Activated naive CD4-positive, alpha-beta T cell treated with anti-CD3 and anti-CD28 coated beads for 36 hours (primary cell): ENCODE results near the gene TIGD2. TPM values are rescaled to one million over a fixed set of nuclear protein-coding genes. Genes with fewer than 3 reads are reported as not detected.

Experiments used
- CTCF ChIA-PET: fragments of 350-600 bp; sonication (Branson Sonifier 250); formaldehyde crosslinking; loops from one replicate; lab custom pipeline; 2021; ENCODE audit warnings: antibody characterized with exemption; lab: Charles Lee
- DNase-seq: peaks from one replicate; pipeline ENCODE4 v3.0.0-alpha.2; 2020
- H3K27ac Mint-ChIP-seq: one replicate; pipeline ENCODE4 v1.8.0; 2021; ENCODE audit warnings: mild to moderate bottlenecking, mixed read lengths
- H3K27me3 Mint-ChIP-seq: one replicate; pipeline ENCODE4 v1.8.0; 2021; ENCODE audit warnings: low read depth, mixed read lengths
- H3K36me3 Mint-ChIP-seq: one replicate; pipeline ENCODE4 v1.8.0; 2021; ENCODE audit warnings: low read depth, mixed read lengths
- H3K4me1 Mint-ChIP-seq: one replicate; pipeline ENCODE4 v1.8.0; 2021; ENCODE audit warnings: low read depth, mixed read lengths
- H3K4me3 Mint-ChIP-seq: one replicate; pipeline ENCODE4 v1.8.0; 2021; ENCODE audit warnings: mild to moderate bottlenecking, moderate library complexity, mixed read lengths
- H3K9me3 Mint-ChIP-seq: one replicate; pipeline ENCODE4 v1.8.0; 2021; ENCODE audit warnings: mixed read lengths
- intact Hi-C: fragments of 100-400 bp; cut with micrococcal nuclease; formaldehyde crosslinking; loops from one replicate; pipeline ENCODE4 v1.15.1; 2023
- total RNA-seq, 2 experiments: library from RNA; stranded (reverse); gene quantifications; one replicate each; pipeline ENCODE4 v1.2.3, GENCODE V29; 2021

The TIGD2 gene
- total RNA-seq, 2 experiments from 2014 or later = 1.1 to 1.3 TPM

- peak overlapping the region; percentile 48 for H3K27ac Mint-ChIP-seq
- H3K9me3 Mint-ChIP-seq = no peaks in the 10 kb centered on the region
- intact Hi-C loops = loop anchor here (1.0 to 10.0 kb wide), 5 partner anchors 10 to 717 kb away; partner anchors contain the start of gene TIGD2
- H3K27me3 Mint-ChIP-seq = peaks cover 3% of the 10 kb centered on the region
- H3K36me3 Mint-ChIP-seq = no peaks in the 10 kb centered on the region
- CTCF ChIA-PET = no interaction called here
- no peak overlapping the region for H3K4me3 Mint-ChIP-seq
- peaks cover 25% of the 10 kb centered on the region for H3K4me1 Mint-ChIP-seq
- no peak for DNase-seq
Observed at GRCh38 chr4:89101256-89102161, 9.8 kb upstream of the TIGD2 start.

DNA sequence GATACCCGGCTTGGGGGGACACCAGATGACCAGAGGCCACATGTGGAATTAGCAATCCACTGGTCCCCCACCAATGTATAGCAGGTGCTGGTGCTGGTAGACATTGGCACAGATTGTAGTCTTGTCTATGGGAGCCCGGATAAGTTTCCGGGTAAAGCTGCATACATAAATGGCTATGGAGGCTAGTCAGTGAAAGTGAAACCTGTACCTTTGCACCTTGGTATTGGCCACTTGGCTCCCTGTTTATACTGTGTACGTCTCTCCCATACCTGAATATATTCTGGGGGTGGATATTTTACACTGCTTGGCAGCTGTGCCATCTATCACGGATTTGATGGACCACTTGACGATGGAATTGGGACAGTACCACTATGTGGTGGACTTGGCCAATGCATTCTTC, 5.6 kb upstream of the TIGD2 start:
- intact Hi-C loops = loop anchor here (10.0 kb wide), 1 partner anchor 721 kb away; no protein-coding TSS in a partner anchor
- CTCF ChIA-PET = no interaction called here
- peaks cover 6% of the 10 kb centered on the region for H3K9me3 Mint-ChIP-seq
- peaks cover 1% of the 10 kb centered on the region for H3K36me3 Mint-ChIP-seq
- peaks cover 15% of the 10 kb centered on the region for H3K27me3 Mint-ChIP-seq
- peaks cover 21% of the 10 kb centered on the region for H3K4me1 Mint-ChIP-seq
- no peak overlapping the region for H3K4me3 Mint-ChIP-seq
- DNase-seq = no peak
- no peak overlapping the region for H3K27ac Mint-ChIP-seq

GRCh38 chr4:89108091-89108490, 3.2 kb upstream of the TIGD2 start:
- intact Hi-C loops = loop anchor here (10.0 kb wide), 1 partner anchor 723 kb away; no protein-coding TSS in a partner anchor
- Mint-ChIP-seq H3K27me3 (peaks cover 18% of the 10 kb centered on the region), H3K4me1 (peaks cover 13% of the 10 kb centered on the region), H3K4me3 (no peak overlapping the region), H3K36me3 (peaks cover 9% of the 10 kb centered on the region), H3K27ac (no peak overlapping the region), H3K9me3 (peaks cover 16% of the 10 kb centered on the region)
- no peak for DNase-seq
- CTCF ChIA-PET = interaction anchor here (0.6 kb wide), 1 partner anchor 438 kb away, joined by 3 read pairs; no protein-coding TSS in a partner anchor

DNA sequence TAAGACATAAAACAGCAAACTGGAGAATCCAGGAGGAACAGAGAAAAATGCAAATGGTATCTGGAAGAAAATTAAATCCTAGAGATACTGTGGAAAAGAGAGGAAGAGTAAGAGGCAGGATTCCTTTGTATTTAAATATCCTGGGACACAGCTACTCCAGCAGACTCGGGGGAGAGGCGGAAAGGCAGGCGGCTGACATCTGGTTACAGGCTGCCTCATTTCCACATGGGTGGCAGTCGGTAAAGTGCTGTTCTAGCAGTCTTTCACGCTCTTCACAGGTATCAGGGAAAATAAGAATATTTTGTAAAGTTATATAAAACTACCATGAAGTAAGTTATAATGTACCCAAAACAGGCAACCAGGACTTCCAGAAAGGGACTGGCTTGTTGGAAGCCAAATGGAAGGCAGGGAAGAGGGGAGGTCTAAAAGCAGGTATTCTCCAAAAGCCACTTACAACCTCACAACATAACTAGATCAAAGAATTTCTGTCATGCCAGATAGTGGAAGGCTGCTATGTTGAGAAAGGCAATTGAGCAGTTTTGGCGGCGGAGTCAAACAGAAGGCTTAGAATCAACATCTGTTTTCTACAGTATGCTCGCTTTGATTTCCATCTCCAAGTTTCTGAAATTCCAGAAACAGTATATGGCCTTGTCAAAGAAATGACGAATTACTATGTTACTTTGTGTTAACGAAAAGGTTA, 1.3 kb upstream of the TIGD2 start:
- Mint-ChIP-seq H3K4me3 (peak overlapping the region; percentile 76), H3K4me1 (peaks cover 11% of the 10 kb centered on the region), H3K27ac (no peak overlapping the region), H3K27me3 (peaks cover 18% of the 10 kb centered on the region), H3K9me3 (peaks cover 30% of the 10 kb centered on the region), H3K36me3 (peaks cover 19% of the 10 kb centered on the region)
- CTCF ChIA-PET = no interaction called here
- DNase-seq = no peak
- intact Hi-C loops = loop anchor here (2.0 to 10.0 kb wide), 7 partner anchors 55 to 828 kb away; partner anchors contain the start of genes HERC3, NAP1L5, PPM1K and PYURF

DNA sequence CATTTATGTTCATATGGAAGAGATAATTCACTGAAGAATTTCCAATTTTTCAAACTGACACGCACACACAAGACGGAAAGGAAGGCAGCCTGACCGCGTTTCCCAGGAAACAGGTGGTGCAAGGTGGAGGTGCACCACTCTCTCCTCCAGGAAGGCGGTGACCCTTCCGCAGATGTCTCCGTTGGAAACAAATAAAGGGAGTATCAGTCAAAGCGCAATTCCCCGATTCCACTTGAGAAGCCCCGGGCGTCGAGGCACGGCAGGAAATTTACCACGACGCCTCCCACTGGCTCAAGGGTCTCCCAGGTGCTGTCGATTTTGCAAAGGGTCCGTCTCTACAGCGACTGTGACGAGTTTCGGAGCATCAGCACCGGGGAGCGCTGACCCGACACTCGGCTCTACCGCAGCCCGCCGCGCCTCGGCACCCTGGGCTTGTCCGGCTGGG, 770 bp upstream of the TIGD2 start:
- peaks cover 11% of the 10 kb centered on the region for H3K4me1 Mint-ChIP-seq
- intact Hi-C loops = loop anchor here (2.0 to 5.0 kb wide), 6 partner anchors 56 to 828 kb away; partner anchors contain the start of genes HERC3, NAP1L5, PPM1K and PYURF
- H3K9me3 Mint-ChIP-seq = peaks cover 34% of the 10 kb centered on the region
- H3K4me3 Mint-ChIP-seq = peak overlapping the region; percentile 76
- peaks cover 18% of the 10 kb centered on the region for H3K27me3 Mint-ChIP-seq
- H3K27ac Mint-ChIP-seq = no peak overlapping the region
- CTCF ChIA-PET = no interaction called here
- DNase-seq = no peak
- peaks cover 19% of the 10 kb centered on the region for H3K36me3 Mint-ChIP-seq

GRCh38 chr4:89111833-89112563, 665 bp downstream of the TIGD2 start:
- H3K9me3 Mint-ChIP-seq = peaks cover 40% of the 10 kb centered on the region
- intact Hi-C loops = loop anchor here (1.0 to 5.0 kb wide), 10 partner anchors 11 to 830 kb away; partner anchors contain the start of genes HERC3, NAP1L5, PPM1K and PYURF
- peak overlapping the region; percentile 76 for H3K4me3 Mint-ChIP-seq
- CTCF ChIA-PET = no interaction called here
- peaks cover 18% of the 10 kb centered on the region for H3K27me3 Mint-ChIP-seq
- no peak overlapping the region for H3K27ac Mint-ChIP-seq
- peaks cover 19% of the 10 kb centered on the region for H3K36me3 Mint-ChIP-seq
- peaks cover 11% of the 10 kb centered on the region for H3K4me1 Mint-ChIP-seq
- no peak for DNase-seq

- Mint-ChIP-seq H3K27ac (no peak overlapping the region), H3K27me3 (peaks cover 15% of the 10 kb centered on the region), H3K9me3 (peaks cover 37% of the 10 kb centered on the region), H3K4me3 (no peak overlapping the region), H3K36me3 (peaks cover 18% of the 10 kb centered on the region), H3K4me1 (peaks cover 11% of the 10 kb centered on the region)
- DNase-seq = no peak
- intact Hi-C loops = loop anchor here (5.0 kb wide), 4 partner anchors 184 to 831 kb away; partner anchors contain the start of genes NAP1L5, PPM1K and PYURF
- CTCF ChIA-PET = no interaction called here
Observed at GRCh38 chr4:89113415-89113814, 2.1 kb downstream of the TIGD2 start.

DNA sequence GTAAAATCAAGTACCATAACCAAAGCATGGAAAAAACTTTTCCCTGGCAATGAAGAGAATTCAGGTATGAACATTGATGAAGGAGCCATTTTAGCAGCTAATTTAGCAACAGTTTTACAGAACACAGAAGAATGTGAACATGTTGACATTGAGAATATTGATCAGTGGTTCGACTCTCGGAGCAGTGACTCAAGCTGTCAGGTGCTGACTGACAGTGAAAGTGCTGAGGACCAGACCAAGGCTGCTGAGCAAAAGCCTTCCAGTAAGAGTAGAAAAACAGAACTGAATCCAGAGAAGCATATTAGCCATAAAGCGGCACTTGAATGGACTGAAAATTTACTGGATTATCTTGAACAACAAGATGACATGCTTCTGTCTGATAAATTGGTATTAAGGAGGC, 2.8 kb downstream of the TIGD2 start:
- Mint-ChIP-seq H3K9me3 (peaks cover 37% of the 10 kb centered on the region), H3K27me3 (peaks cover 15% of the 10 kb centered on the region), H3K36me3 (peaks cover 18% of the 10 kb centered on the region), H3K4me3 (no peak overlapping the region), H3K27ac (no peak overlapping the region), H3K4me1 (peaks cover 11% of the 10 kb centered on the region)
- no peak for DNase-seq
- intact Hi-C loops = loop anchor here (5.0 kb wide), 4 partner anchors 183 to 832 kb away; partner anchors contain the start of genes NAP1L5, PPM1K and PYURF
- CTCF ChIA-PET = no interaction called here

- Mint-ChIP-seq H3K9me3 (peaks cover 36% of the 10 kb centered on the region), H3K4me1 (peaks cover 2% of the 10 kb centered on the region), H3K27ac (no peak overlapping the region), H3K27me3 (no peaks in the 10 kb centered on the region), H3K4me3 (no peak overlapping the region), H3K36me3 (peaks cover 16% of the 10 kb centered on the region)
- CTCF ChIA-PET = no interaction called here
- intact Hi-C loops = no loop called here
- DNase-seq = no peak
Observed at GRCh38 chr4:89117115-89117514, 5.8 kb downstream of the TIGD2 start.

DNA sequence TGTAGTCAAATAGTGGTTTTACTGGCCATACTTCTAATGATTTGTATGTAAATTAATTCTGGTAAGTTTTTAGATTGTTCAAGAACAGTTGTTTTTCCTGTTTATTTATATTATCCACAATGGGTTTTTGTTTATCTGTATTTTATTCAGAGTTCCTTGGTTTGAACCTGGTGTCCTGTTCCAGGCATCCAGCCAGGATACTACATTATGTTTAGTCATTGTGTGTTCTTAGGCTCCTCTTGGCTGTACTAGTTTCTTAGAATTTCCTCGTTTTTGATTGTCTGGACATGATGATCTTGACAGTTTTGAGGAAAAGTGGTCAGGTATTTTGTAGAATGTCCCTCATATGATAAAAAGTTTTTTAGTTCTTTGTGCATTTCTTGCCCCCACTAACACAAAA, 7.8 kb downstream of the TIGD2 start:
- intact Hi-C loops = no loop called here
- Mint-ChIP-seq H3K9me3 (peaks cover 17% of the 10 kb centered on the region), H3K4me1 (no peaks in the 10 kb centered on the region), H3K27me3 (no peaks in the 10 kb centered on the region), H3K27ac (no peak overlapping the region), H3K4me3 (no peak overlapping the region), H3K36me3 (peaks cover 3% of the 10 kb centered on the region)
- CTCF ChIA-PET = no interaction called here
- DNase-seq = no peak

DNA sequence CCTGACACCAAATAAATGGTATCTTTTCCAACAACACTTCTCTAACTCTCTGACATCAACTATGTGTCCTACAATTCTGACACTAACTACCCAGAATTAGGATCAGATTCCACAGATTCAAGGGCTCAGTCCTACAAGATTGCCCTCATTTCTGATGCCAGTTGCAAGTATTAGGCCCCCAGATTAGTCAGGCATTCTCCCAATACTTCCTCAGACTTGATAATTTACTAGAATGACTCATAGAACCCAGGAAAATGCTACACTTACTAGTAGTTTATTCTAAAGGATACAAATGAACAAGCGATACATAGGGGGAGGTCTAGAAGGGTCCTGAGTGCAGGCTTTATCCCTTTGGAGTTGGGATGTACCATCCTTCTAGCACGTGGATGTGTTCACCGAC, 8.5 kb downstream of the TIGD2 start:
- intact Hi-C loops = no loop called here
- Mint-ChIP-seq H3K27ac (no peak overlapping the region), H3K4me3 (no peak overlapping the region), H3K36me3 (peaks cover 2% of the 10 kb centered on the region), H3K9me3 (peaks cover 14% of the 10 kb centered on the region), H3K27me3 (no peaks in the 10 kb centered on the region), H3K4me1 (no peaks in the 10 kb centered on the region)
- CTCF ChIA-PET = no interaction called here
- DNase-seq = no peak
